ENCODE data around the gene SLC9C1.

Gene SLC9C1

GRCh38 chr3:112128843-112129727 lies 164.9 kb downstream of the SLC9C1 start:
- no peak for DNase-seq

- no peak for DNase-seq
These were observed 166.2 kb downstream of the SLC9C1 start for GRCh38 chr3:112127522-112128494.

- DNase-seq, result no peak
These were observed 167.5 kb downstream of the SLC9C1 start for GRCh38 chr3:112126511-112126911.

GRCh38 chr3:112124907-112125607 lies 169.0 kb downstream of the SLC9C1 start:
- DNase-seq, result no peak

GRCh38 chr3:112123548-112123947 lies 170.5 kb downstream of the SLC9C1 start:
- DNase-seq, result no peak

- DNase-seq, result no peak
These were observed 171.1 kb downstream of the SLC9C1 start for GRCh38 chr3:112122870-112123269.

- no peak for DNase-seq
These were observed 172.2 kb downstream of the SLC9C1 start for GRCh38 chr3:112121577-112122547.

- DNase-seq, result no peak
These were observed 173.8 kb downstream of the SLC9C1 start for GRCh38 chr3:112119962-112120836.

- DNase-seq, result no peak
These were observed 176.0 kb downstream of the SLC9C1 start for GRCh38 chr3:112117841-112118571.

- no peak for DNase-seq
These were observed 176.6 kb downstream of the SLC9C1 start for GRCh38 chr3:112117415-112117814.

GRCh38 chr3:112116748-112117186 lies 177.2 kb downstream of the SLC9C1 start:
- DNase-seq, result no peak

GRCh38 chr3:112115806-112116383 lies 178.1 kb downstream of the SLC9C1 start:
- no peak for DNase-seq

- DNase-seq, result no peak
These were observed 178.8 kb downstream of the SLC9C1 start for GRCh38 chr3:112115161-112115739.

- DNase-seq, result no peak
These were observed 179.3 kb downstream of the SLC9C1 start for GRCh38 chr3:112114576-112115160.

- no peak for DNase-seq
These were observed 182.1 kb downstream of the SLC9C1 start for GRCh38 chr3:112111785-112112402.

GRCh38 chr3:112109322-112109721 lies 184.7 kb downstream of the SLC9C1 start:
- DNase-seq, result no peak

GRCh38 chr3:112104774-112105173 lies 189.2 kb downstream of the SLC9C1 start:
- DNase-seq, result no peak

GRCh38 chr3:112101916-112102315 lies 192.1 kb downstream of the SLC9C1 start:
- DNase-seq, result no peak

Measured in cerebellar nuclear complex (tissue), 1 donor.